K562 (cell line): ENCODE data around the gene KLK2. TPM values are rescaled to one million over a fixed set of nuclear protein-coding genes. Genes with fewer than 3 reads are reported as not detected.

Source experiments
- CBX2 ChIP-seq: fragments of 200-600 bp; sonication (generic); IDR thresholded peaks from one replicate; pipeline ENCODE4 v1.6.1; 2012; ENCODE audit warnings: mild to moderate bottlenecking, low read length, inconsistent platforms; ENCODE audit not compliant: insufficient read depth, poor library complexity, severe bottlenecking
- CHAMP1 ChIP-seq: fragments of 450-650 bp; IDR thresholded peaks from 2 replicates; pipeline ENCODE4 v1.6.1; 2016; ENCODE audit warnings: mild to moderate bottlenecking
- ELF4 ChIP-seq: fragments of 450-650 bp; formaldehyde crosslinking; IDR thresholded peaks from 2 replicates; pipeline ENCODE4 v1.4.0; 2022; ENCODE audit warnings: missing genetic modification characterization
- KDM4B ChIP-seq, 2 experiments: fragments of 450-650 bp in 1 of 2; sonication (generic) in 1 of 2; IDR thresholded peaks; 2 replicates each; pipeline ENCODE4 v1.6.1; 2016 to 2017; ENCODE audit warnings: borderline replicate concordance in 2 of 2, antibody characterized with exemption in 1 of 2, low read depth in 1 of 2, mild to moderate bottlenecking in 1 of 2
- MEF2D ChIP-seq: conservative IDR thresholded peaks from 2 replicates; pipeline ENCODE4 v1.6.1; 2016; ENCODE audit warnings: low read depth, missing genetic modification characterization, missing compliant biosample characterization
- MNT ChIP-seq, 2 experiments: fragments of 450-650 bp; conservative IDR thresholded peaks; 2 replicates each; pipeline ENCODE4 v1.6.1; 2017; ENCODE audit warnings: mild to moderate bottlenecking in 2 of 2, moderate library complexity in 2 of 2
- NCOA1 ChIP-seq: fragments of 450-650 bp; IDR thresholded peaks from 2 replicates; pipeline ENCODE4 v1.6.1; 2016; ENCODE audit warnings: low read depth
- NR2C2 ChIP-seq, 2 experiments: fragments of 200-800 bp in 1 of 2; sonication (Bioruptor generic) in 1 of 2; sonication (generic) in 1 of 2; formaldehyde crosslinking in 1 of 2; IDR thresholded peaks; 2 replicates each; pipeline versions ENCODE4 v1.6.1 to v1.8.0; 2016 to 2022; ENCODE audit warnings: mild to moderate bottlenecking in 1 of 2, missing compliant biosample characterization in 1 of 2, missing genetic modification characterization in 1 of 2, missing genetic modification reagents in 1 of 2
- THAP12 ChIP-seq: fragments of 250-450 bp; sonication (Bioruptor Pico); IDR thresholded peaks from 2 replicates; pipeline ENCODE4 v1.9.0; 2021; ENCODE audit warnings: mild to moderate bottlenecking, inconsistent platforms
- THRA ChIP-seq: fragments of 450-650 bp; IDR thresholded peaks from 2 replicates; pipeline ENCODE4 v1.6.1; 2017; ENCODE audit warnings: mild to moderate bottlenecking, moderate library complexity
- TRIM28 ChIP-seq: fragments of 450-650 bp; IDR thresholded peaks from 2 replicates; pipeline ENCODE4 v1.6.1; 2017
- YBX1 ChIP-seq: fragments of 450-650 bp; IDR thresholded peaks from 2 replicates; pipeline ENCODE4 v1.7.1; 2016; ENCODE audit warnings: mild to moderate bottlenecking
- ZBTB9 ChIP-seq: fragments of 450-650 bp; formaldehyde crosslinking; IDR thresholded peaks from 2 replicates; pipeline ENCODE4 v1.4.0; 2020; ENCODE audit warnings: mild to moderate bottlenecking, moderate library complexity
- ZFX ChIP-seq: sonication (generic); formaldehyde crosslinking; IDR thresholded peaks from 2 replicates; pipeline ENCODE4 v1.8.0; 2022; ENCODE audit warnings: mild to moderate bottlenecking, missing genetic modification reagents, moderate library complexity
- ZKSCAN8 ChIP-seq: fragments of 200-800 bp; sonication (Bioruptor generic); IDR thresholded peaks from 2 replicates; pipeline ENCODE4 v1.6.1; 2016; ENCODE audit warnings: missing genetic modification characterization, missing compliant biosample characterization
- ZNF232 ChIP-seq: sonication (generic); formaldehyde crosslinking; IDR thresholded peaks from 2 replicates; pipeline ENCODE4 v1.8.0; 2022; ENCODE audit warnings: mild to moderate bottlenecking, missing genetic modification reagents
- ZNF511 ChIP-seq: sonication (generic); formaldehyde crosslinking; IDR thresholded peaks from 2 replicates; pipeline ENCODE4 v1.8.0; 2022; ENCODE audit warnings: mild to moderate bottlenecking, missing genetic modification reagents
- polyA plus RNA-seq, 8 experiments: library from polyadenylated mRNA; depleted of rRNA in 4 of 8; stranded (reverse) in 5 of 8; unstranded in 3 of 8; fragments of >200 nt; fragmentation: Nextera tagmentation in 2 of 8; fragmentation: Illumina TruSeq in 1 of 8; extraction: Ambion mirVana in 2 of 8; extraction: Trizol in 1 of 8; gene quantifications; 2 replicates each; pipeline versions ENCODE4 v1.2.1 to v1.2.3, GENCODE V29; 2011 to 2014; ENCODE audit warnings: inconsistent platforms in 1 of 8, missing spikeins in 1 of 8
- total RNA-seq, 7 experiments: library from RNA; depleted of rRNA in 6 of 7; stranded (reverse); fragments of >200 nt in 6 of 7; fragmentation: Illumina TruSeq in 2 of 7; extraction: Trizol in 2 of 7; gene quantifications; 2 replicates each; pipeline versions ENCODE4 v1.2.1 to v1.2.3, GENCODE V29; 2011 to 2021; ENCODE audit warnings: low replicate concordance in 1 of 7

The KLK2 gene
- total and polyA plus RNA-seq, 9 of the 15 experiments (the other 6 are each of a cell fraction or from before 2014, with no cell fraction given): 0.11 to 0.47 (median 0.23) TPM; not detected in 1

- TF ChIP-seq THRA: no peak
- no peak for TF ChIP-seq TRIM28
- no peak for TF ChIP-seq NCOA1
- TF ChIP-seq THAP12 (CRISPR knock-in tag): peak; percentile 25; the same call in 1 of the 2 replicates
- TF ChIP-seq MNT (conservative IDR thresholded peaks at IDR 0.05): peak; percentile 28 to 54; a peak in 3 of 4 replicates
- peak; percentile 81; the same call in 1 of the 2 replicates for TF ChIP-seq ZBTB9 (CRISPR knock-in tag)
- TF ChIP-seq ELF4 (CRISPR knock-in tag): no peak
- no peak for TF ChIP-seq ZKSCAN8
- no peak for TF ChIP-seq CBX2
- TF ChIP-seq CHAMP1: no peak
- TF ChIP-seq NR2C2 (CRISPR knock-in tag; IDR thresholded peaks at IDR 0.05): no peak
- TF ChIP-seq NR2C2 (tag; IDR thresholded peaks at IDR 0.05): no peak
- TF ChIP-seq ZNF511 (CRISPR knock-in tag): peak; percentile 32; the same call in 1 of the 2 replicates
- TF ChIP-seq KDM4B (IDR thresholded peaks at IDR 0.05; ENCODE audit: borderline replicate concordance in 2 of 2, low read depth in 1 of 2): no peak
- no peak for TF ChIP-seq ZNF232
- no peak for TF ChIP-seq MEF2D (tag)
- peak; percentile 86 for TF ChIP-seq ZFX
- no peak for TF ChIP-seq YBX1
Observed at GRCh38 chr19:50835785-50836542, 37.3 kb upstream of the KLK2 start (continued).
